Measurements from ENCODE around the gene FXR1. TPM values are rescaled to one million over a fixed set of nuclear protein-coding genes. Genes with fewer than 3 reads are reported as not detected.

Gene FXR1
- 60.6 to 110 TPM (median 77.3 TPM) in 5 replicates for total RNA-seq (2022; extraction: Qiagen RNA extraction)

DNA sequence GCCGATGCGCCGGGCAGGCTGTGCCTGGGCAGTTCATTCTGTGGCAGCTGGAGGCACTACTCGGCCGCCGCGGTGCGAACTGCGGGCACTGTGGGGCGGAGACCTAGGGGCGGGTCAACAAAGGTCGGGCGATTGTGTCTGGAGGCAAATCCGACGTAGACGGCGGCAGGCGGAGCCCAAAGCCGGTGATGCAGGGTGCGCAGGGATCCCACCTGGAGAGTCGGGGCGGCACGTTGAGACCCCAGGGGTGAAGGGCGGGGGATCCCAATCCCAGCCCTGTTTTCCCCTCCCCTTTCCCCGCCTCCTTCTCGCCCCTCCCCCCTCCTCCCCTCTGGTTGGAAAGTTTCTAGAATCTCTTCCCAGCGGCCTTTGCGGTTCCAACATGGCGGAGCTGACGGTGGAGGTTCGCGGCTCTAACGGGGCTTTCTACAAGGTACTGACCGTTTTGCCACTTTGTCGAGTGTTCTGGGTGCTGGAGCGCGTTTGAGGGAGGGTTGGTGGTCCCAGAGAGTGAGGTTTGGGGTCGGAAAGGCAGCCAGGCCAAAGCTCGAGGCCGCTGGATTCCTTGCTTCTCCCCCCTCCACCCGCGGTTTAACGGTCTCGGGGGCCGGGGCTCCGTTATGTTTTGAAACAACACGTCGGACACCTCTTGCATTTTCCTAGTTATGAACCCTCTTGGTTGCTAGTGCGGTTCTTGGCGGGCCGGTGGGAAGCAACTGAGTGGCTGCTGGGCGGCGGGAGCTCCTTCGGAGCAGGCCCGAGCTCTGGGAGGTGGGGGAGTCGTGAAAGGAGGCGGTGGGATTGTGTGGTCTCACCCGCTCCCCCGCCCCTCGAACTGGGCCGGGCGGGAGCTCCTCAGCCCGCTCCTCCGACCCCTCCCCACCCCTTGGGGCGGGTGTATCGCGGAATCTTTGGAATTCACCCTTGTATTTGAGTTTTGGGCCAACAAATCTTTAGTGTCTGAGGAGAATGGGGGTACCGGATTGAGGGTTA is at the start of gene FXR1:
FXR1 (plus strand) TSS at position 367 of the 993 bp plus-strand sequence; CDS start at position 383, 16 bp downstream.

DNA sequence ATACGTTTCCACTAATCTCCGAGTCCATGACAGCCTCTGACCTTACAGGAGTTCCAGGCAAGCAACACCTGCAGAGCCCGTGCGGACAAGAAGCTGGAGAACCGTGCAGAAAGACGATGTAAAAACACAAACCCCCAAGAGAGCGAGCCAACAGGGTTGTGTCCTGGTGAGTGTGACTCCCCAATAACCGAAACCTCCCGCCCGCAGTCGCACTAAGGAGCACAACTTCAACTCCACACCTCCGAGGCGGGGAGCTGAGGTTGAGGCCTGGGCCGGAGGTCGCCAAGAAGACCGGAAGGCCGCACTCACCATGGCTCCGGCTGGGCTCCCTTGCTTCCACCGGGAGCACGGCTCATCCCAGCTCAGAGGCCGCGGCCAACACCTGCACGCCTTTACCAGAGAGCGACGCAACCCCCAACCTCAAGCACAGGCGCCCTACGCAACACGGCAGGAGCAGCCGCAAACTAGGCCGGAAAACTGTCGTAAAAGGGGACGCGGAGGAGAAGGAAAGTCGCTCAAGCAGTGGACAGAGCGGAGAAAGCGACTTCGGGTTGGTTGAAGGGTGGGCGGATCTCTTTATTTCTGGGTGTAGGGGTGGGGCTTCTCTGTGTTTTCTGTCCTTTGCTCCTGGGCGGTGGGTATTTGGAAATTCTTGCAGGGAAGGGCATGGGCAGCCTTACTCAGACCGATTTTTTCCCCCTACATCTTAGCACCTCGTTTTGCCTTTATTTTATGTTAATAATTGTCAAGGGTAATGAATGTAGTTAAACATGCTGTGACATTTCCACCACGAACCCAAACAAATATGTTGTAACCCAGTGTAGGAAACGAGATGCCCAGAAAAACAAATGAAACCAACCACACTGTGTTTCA is 77.1 kb downstream of the FXR1 start, which contains the start of gene DNAJC19:
DNAJC19 (minus strand) TSS at position 446 of the 873 bp plus-strand sequence; CDS start at position 312, 134 bp downstream.

Other genes with a start within 250 kb of the FXR1 start
- gene CCDC39, start 233.2 kb upstream of the FXR1 start, total RNA-seq (2022; extraction: Qiagen RNA extraction): not detected in 5 replicates
- gene DNAJC19, start 77.1 kb downstream of the FXR1 start, total RNA-seq (2022; extraction: Qiagen RNA extraction): 19.1 to 26.7 TPM (median 21.7 TPM) in 5 replicates